Smooth muscle cell of bladder (primary cell): ENCODE data around the gene FOXR1. TPM values are rescaled to one million over a fixed set of nuclear protein-coding genes. Genes with fewer than 3 reads are reported as not detected.

Source experiments
- total RNA-seq: library from RNA; depleted of rRNA; stranded (reverse); fragments of >200 nt; gene quantifications from 2 replicates; pipeline ENCODE4 v1.2.3, GENCODE V29; 2014

The FOXR1 gene
- total RNA-seq, result not detected in 2 replicates

DNA sequence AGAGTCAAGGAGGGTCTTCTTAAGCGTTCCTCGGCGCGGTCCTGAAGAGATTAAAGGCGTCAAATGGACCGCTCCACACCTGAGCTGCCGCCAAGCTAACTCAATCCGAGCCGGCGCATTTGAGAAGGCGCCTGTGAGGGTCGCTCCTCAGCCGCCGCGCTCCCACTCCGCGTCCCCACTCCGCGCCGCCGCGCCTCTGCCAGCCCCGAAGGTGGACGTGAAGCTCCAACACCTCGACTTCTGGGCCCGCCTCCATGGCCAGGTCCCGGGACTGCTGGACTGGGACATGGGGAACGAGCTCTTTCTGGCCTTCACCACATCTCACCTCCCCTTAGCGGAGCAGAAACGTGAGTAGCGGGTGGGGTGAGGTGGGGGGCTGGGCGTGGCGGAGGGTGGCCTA is at the start of gene FOXR1:
TSS of gene FOXR1 (plus strand) at position 116 of the 400 bp plus-strand sequence. CDS start at position 287, 171 bp downstream.

GRCh38 chr11:118956094-118956846 is 15.3 kb upstream of the FOXR1 start, which contains the start of gene UPK2:
Gene UPK2 (plus strand): TSS chr11:118956298. CDS start chr11:118956351, 53 bp downstream.

DNA sequence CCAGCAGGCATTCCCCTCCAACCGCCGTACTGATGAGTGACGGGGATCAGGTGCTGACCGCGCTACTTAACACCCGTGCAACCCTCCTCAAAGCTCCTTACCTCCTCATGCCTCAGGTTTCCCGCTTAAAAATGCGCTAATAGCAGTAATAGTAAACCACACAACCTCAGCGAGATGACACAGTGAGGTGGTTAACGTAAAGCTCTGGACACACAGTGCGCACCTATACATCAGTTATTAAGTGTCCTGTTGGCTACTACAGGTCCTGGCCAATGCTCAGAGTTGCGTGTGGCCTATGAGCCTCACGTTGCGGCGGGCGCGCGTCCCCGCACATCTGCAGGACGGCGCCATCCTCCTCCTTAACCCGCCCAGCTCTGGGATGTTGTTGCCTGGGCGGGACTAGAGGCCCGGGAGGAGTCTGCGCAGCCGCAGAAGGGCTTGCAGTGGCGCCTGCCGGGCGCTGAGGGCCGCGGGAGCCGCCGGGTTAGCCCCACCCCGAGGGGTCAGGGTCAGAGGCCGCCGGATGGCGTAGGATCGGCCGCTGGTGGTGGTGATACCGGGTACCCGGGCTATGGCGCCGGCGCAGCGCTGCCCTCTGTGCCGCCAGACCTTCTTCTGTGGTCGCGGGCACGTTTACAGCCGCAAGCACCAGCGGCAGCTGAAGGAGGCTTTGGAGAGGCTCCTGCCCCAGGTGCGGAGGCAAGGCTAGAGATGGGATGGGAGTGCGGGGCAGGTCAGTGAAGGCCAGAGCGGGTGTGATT is 26.2 kb downstream of the FOXR1 start, which contains the start of gene CENATAC:
TSS of gene CENATAC (plus strand) at position 512 of the 761 bp plus-strand sequence. CDS start at position 572, 60 bp downstream.

DNA sequence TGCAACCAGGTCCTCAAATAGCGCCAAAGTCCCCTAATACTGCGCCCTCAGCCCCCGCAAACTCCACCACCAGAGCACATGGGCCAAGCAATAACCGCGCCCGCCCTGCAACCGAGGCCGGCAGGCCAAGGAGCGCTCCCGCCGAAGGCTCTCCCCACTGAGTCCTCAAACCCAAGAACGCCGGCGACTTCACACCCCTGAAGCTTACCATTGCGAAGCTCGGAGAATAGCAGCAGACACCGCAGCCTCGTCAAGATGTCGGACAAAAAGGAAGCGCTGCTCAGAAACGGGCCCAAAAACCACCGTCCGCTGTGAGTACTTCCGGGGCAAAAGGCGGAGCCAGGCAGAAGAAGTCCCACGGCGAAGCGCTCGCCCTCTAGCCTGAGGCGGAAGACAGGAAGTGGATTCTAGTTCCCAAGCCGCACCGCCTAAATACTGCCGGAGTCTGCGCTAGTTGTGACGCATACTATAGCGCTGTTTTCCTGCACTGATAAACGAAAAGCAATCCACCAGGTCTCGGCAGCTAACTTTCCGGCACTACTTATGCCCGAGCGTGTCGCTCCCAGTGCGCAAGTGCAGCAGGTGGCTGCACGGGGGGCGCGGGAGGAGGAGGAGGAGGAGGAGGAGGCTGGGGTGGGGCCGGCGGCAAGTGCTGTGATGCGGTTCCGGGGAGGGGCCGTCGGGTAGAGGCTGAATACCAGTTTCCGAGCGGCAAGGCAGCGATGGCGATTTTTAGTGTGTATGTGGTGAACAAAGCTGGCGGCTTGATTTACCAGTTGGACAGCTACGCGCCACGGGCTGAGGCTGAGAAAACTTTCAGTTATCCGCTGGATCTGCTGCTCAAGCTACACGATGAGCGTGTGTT is 46.7 kb downstream of the FOXR1 start, which contains the start of the genes RPS25 and TRAPPC4:
TSS of gene RPS25 (minus strand) at position 270 of the 865 bp plus-strand sequence. CDS start at position 211, 59 bp downstream.
TSS of gene TRAPPC4 (plus strand) at position 693 of the 865 bp plus-strand sequence. CDS start at position 723, 30 bp downstream.

DNA sequence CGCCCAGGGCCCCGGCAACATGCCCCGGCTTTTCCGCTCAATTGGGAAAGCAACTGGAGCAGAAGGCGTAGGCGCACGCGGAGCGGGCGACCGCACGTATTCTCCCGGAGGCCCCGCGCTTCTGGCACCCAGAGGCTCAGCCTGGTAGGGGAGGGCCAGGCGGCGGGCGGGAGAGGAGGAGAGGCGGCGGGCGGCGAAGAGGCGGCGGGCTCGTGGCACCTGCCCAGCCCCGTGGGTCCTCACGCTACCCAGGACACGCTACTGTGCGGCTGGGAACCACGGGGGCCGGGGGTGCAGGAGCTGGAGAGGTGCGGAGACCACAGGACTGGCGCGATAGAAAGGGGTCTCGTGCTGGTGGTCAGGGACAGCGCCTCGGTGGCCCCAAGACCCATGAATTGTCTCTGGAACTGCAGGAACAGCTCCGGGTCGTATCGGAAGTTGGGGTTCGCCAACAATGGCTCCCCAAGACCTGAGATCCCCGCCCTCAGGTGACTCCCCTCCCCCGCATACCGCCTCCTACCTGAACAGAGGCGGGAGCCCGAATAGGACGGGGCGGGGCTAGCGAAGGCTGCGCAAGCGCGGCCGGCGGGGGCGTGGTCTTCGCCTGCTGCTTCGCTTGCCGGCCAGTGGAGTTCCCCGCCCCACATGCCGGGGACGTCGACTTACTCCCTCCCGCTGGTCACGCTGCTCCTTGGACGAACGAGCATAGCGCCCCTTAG is 58.9 kb downstream of the FOXR1 start, which contains the start of gene SLC37A4:
TSS of gene SLC37A4 (minus strand) at position 549 of the 719 bp plus-strand sequence.

Other genes with a start within 250 kb of the FOXR1 start
- 74.2 and 104 TPM in 2 replicates for gene DDX6, start 180.6 kb upstream of the FOXR1 start, total RNA-seq
- not detected in 2 replicates for gene CXCR5, start 87.9 kb upstream of the FOXR1 start, total RNA-seq
- gene BCL9L, start 45.8 kb upstream of the FOXR1 start, total RNA-seq, result 20.8 and 29.3 TPM in 2 replicates
- not detected in 2 replicates for gene UPK2, start 15.5 kb upstream of the FOXR1 start, total RNA-seq
- gene CENATAC, start 26.4 kb downstream of the FOXR1 start, total RNA-seq, result 20.6 and 21.8 TPM in 2 replicates
- 746 and 870 TPM in 2 replicates for gene RPS25, start 46.6 kb downstream of the FOXR1 start, total RNA-seq
- 112 and 118 TPM in 2 replicates for gene TRAPPC4, start 47.0 kb downstream of the FOXR1 start, total RNA-seq
- 6.0 and 7.3 TPM in 2 replicates for gene SLC37A4, start 59.1 kb downstream of the FOXR1 start, total RNA-seq
- gene HYOU1, start 85.4 kb downstream of the FOXR1 start, total RNA-seq, result 126 and 138 TPM in 2 replicates
- 30.7 and 31.9 TPM in 2 replicates for gene VPS11, start 96.1 kb downstream of the FOXR1 start, total RNA-seq
- gene HMBS, start 113.1 kb downstream of the FOXR1 start, total RNA-seq, result 4.7 and 6.7 TPM in 2 replicates
- gene DPAGT1, start 130.1 kb downstream of the FOXR1 start, total RNA-seq, result 9.5 and 14.4 TPM in 2 replicates
- 1.7 and 1.8 TPM in 2 replicates for gene C2CD2L, start 135.6 kb downstream of the FOXR1 start, total RNA-seq
- gene HINFP, start 149.8 kb downstream of the FOXR1 start, total RNA-seq, result 12.7 and 14.3 TPM in 2 replicates
- gene ABCG4, start 177.3 kb downstream of the FOXR1 start, total RNA-seq, result 0.14 and 0.18 TPM in 2 replicates
- gene NLRX1, start 197.0 kb downstream of the FOXR1 start, total RNA-seq, result 14.4 and 17.7 TPM in 2 replicates
- 0.14 and 0.18 TPM in 2 replicates for gene NHERF4, start 213.7 kb downstream of the FOXR1 start, total RNA-seq
- gene CBL, start 234.6 kb downstream of the FOXR1 start, total RNA-seq, result 4.7 TPM in 2 replicates